ENCODE results near the gene FCSK.

- TF ChIP-seq CTCF (IDR thresholded peaks at IDR 0.05 in 2 of 3, conservative IDR thresholded peaks at IDR 0.05 in 1 of 3; ENCODE audit: control insufficient read depth in 2 of 3, extremely low read depth in 1 of 3, insufficient read depth in 1 of 3, low read depth in 3 of 3, low read length in 3 of 3) (peak; percentile 13 to 22 (median 21); a peak in 3 of 6 replicates), FOXK2 (IDR thresholded peaks at IDR 0.05) (no peak), ZBTB33 (IDR thresholded peaks at IDR 0.05) (peak; percentile 42; the same call in 1 of the 2 replicates), FOS (IDR thresholded peaks at IDR 0.05; ENCODE audit: borderline replicate concordance, extremely low read depth, insufficient read length) (no peak), HCFC1 (IDR thresholded peaks at IDR 0.05; ENCODE audit: low read length) (peak; percentile 87), REST (IDR thresholded peaks at IDR 0.05; ENCODE audit: low read depth, low read length) (0 out of 2 replicates have a peak, but pooled peaks have one; percentile 11), TARDBP (IDR thresholded peaks at IDR 0.05; ENCODE audit: borderline replicate concordance) (no peak), TCF7 (IDR thresholded peaks at IDR 0.05; ENCODE audit: borderline replicate concordance) (no peak), TAF1 (IDR thresholded peaks at IDR 0.05; ENCODE audit: borderline replicate concordance, low read depth, low read length) (no peak), EED (IDR thresholded peaks at IDR 0.05; ENCODE audit: low read depth) (no peak), EZH2 (IDR thresholded peaks at IDR 0.05; ENCODE audit: borderline replicate concordance, control insufficient read depth, low read depth, low read length) (no peak), ZNF274 (IDR thresholded peaks at IDR 0.05; ENCODE audit: insufficient read depth, insufficient read length) (no peak)
- TF ChIP-seq, protein P1, sequence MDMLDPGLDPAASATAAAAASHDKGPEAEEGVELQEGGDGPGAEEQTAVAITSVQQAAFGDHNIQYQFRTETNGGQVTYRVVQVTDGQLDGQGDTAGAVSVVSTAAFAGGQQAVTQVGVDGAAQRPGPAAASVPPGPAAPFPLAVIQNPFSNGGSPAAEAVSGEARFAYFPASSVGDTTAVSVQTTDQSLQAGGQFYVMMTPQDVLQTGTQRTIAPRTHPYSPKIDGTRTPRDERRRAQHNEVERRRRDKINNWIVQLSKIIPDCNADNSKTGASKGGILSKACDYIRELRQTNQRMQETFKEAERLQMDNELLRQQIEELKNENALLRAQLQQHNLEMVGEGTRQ (IDR thresholded peaks at IDR 0.05; ENCODE audit: borderline replicate concordance, low read depth, low read length), result no peak
Observed at GRCh38 chr16:70454222-70455034, at the start of gene FCSK.
